ENCODE data around the gene HRH1.
"Not testable (repeated sequence)": the region's sequence is repeated elsewhere in the genome, so short reads cannot be mapped to it uniquely, and the experiment has no call there.

HRH1 gene

GRCh38 chr3:11245827-11246662 is 91.8 kb downstream of the HRH1 start:
- no peak for DNase-seq

DNA sequence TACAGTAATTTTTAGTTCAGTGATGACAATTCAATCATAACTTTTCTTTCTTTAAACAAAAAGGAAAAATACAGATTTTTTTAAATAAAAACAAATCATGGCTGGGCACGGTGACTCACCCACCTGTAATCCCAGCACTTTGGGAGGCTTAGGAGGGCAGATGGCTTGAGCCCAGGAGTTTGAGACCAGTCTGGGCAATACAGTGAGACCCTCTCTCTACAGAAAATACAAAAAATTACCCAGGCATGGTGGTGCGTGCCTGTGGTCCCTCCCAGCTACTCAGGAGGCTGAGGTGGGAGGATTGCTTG is 92.3 kb downstream of the HRH1 start:
- DNase-seq, result no peak

DNA sequence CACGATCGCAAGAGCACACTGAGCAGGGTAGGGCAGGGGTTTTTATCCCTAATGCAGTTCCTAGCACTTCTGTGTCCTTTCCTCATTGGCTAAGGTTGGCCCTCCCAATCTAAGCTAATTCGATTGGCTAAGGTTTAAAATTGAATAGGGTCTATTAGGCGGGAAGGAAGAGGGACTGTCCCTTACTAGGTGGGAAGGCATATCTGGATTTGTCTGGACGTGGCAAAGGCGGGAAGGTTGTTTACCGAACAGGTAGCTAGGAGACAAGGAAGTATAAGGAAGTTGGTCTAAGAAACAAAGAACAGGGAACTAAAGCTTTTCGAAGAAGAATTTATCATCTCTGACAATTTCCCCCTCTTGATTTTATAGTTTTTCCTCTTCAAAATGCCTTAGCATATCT is 93.1 kb downstream of the HRH1 start:
- no peak for DNase-seq

GRCh38 chr3:11248596-11248995 is 94.3 kb downstream of the HRH1 start:
- DNase-seq, result no peak

GRCh38 chr3:11250902-11251806 is 96.9 kb downstream of the HRH1 start:
- no peak for DNase-seq

GRCh38 chr3:11251807-11252176 is 97.5 kb downstream of the HRH1 start:
- no peak for DNase-seq

GRCh38 chr3:11254876-11255275 is 100.6 kb downstream of the HRH1 start:
- no peak for DNase-seq

DNA sequence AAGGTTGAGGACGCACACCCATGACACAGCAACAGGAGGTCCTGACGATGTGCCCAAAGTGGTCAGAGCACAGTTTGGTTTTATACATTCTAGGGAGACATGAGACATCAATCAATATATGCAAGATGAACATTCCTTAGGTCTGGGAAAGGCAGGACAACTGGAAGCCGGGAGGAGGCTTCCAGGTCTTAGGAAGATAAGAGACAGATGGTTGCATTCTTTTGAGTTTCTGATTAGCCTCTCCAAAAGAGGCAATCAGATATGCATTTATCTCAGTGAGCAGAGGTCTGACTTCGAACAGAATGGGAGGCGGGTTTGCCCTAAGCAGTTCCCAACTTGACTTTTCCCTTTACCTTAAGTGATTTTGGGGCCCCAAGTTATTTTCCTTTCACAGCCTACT is 101.2 kb downstream of the HRH1 start:
- not testable (repeated sequence) for DNase-seq

DNA sequence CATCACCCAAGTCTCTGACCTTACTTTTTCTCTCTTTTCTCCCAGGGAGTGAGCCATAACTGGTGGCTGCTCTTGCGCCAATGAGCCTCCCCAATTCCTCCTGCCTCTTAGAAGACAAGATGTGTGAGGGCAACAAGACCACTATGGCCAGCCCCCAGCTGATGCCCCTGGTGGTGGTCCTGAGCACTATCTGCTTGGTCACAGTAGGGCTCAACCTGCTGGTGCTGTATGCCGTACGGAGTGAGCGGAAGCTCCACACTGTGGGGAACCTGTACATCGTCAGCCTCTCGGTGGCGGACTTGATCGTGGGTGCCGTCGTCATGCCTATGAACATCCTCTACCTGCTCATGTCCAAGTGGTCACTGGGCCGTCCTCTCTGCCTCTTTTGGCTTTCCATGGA is 104.7 kb downstream of the HRH1 start:
- DNase-seq, result no peak

DNA sequence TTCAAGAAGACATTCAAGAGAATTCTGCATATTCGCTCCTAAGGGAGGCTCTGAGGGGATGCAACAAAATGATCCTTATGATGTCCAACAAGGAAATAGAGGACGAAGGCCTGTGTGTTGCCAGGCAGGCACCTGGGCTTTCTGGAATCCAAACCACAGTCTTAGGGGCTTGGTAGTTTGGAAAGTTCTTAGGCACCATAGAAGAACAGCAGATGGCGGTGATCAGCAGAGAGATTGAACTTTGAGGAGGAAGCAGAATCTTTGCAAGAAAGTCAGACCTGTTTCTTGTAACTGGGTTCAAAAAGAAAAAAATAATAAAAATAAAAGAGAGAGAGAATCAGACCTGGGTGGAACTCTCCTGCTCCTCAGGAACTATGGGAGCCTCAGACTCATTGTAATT is 106.2 kb downstream of the HRH1 start:
- DNase-seq, result no peak

DNA sequence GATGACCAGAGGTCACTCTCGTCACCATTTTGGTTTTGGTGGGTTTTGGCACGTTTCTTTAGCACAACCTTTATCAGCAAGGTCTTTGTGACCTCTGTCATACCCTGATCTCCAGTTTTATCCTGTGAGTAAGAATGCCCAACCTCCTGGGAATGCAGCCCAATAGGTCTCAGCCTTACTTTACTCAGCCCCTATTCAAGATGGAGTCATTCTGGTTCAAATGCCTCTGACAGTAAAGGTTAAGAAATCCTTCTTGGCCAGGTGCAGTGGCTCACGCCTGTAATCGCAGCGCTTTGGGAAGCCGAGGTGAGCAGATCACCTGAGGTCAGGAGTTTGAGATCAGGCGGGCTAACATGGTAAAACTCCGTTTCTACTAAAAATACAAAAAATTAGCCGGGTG is 114.7 kb downstream of the HRH1 start:
- DNase-seq, result no peak

- DNase-seq, result peak; percentile 93
Observed at GRCh38 chr3:11271986-11272904, 118.0 kb downstream of the HRH1 start, which contains the start of gene ATG7. ATG7 (plus strand) TSS chr3:11272397; CDS start chr3:11298696, 26,299 bp downstream.

GRCh38 chr3:11272906-11273574 is 118.7 kb downstream of the HRH1 start:
- no peak for DNase-seq

DNA sequence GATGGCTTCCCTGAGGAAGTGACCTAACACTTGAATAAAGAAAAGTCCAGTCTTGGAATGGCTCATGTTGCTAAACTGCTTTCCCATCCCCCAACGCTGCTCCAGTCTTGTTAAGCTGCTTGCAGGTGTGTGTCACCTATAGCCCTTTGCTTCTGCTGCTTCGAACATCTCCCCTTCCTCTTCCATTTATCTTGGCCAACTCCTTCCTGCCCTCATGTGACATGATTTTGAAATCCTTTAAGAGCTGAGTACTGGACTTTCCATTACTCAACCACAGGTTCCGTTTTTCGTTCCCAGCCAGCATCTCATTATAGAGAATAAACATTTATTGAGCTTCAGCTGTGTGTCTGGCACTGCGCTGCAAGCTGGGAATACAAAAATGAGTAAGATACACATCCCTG is 119.6 kb downstream of the HRH1 start:
- DNase-seq, result no peak

DNA sequence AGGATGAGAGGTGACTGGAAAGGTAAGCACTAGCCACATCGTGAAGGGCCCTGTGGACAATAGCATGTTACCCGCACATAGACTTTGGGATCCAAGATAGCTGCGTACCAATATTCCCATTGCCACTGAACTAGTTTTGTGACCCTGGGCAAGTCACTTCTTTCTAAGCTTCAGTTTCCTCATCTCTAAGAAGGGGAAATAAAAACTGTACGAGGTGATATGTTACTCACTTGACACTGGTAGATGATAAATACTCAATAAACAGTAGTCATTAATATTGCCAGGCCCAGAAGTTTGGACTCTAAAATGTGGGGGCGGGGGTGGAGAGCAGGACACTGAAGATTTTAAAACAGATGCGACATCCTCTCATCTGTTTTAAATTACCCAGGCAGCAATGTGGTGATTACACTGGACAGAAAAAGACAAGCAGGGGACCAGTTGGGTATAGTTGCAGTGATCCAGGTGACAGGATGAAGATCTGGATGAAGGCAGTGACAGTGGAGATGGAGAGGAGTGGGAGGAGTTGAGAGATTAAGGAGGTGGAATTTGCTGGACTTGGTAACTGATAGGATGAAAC is 120.4 kb downstream of the HRH1 start:
- no peak for DNase-seq

- DNase-seq, result no peak
Observed at GRCh38 chr3:11275926-11276325, 121.6 kb downstream of the HRH1 start.

- no peak for DNase-seq
Observed at GRCh38 chr3:11276901-11277300, 122.6 kb downstream of the HRH1 start.

GRCh38 chr3:11282250-11283138 is 128.2 kb downstream of the HRH1 start:
- DNase-seq, result no peak

DNA sequence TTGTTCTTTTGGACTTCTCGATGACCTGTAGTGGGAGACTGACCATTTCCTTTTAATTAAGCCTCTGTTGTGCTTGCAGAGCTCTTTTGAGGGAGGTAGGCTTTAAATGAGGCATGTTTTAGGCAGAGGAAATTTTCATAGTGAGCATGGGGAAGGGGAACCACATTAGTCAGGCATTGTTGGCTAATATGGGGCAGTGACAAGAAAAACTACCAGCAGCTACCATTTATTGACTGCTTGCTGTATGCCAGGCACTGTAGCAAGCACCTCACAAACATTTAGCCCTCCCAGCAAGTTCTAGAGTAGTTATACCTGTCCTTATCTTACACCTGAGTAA is 128.8 kb downstream of the HRH1 start:
- DNase-seq, result no peak

DNA sequence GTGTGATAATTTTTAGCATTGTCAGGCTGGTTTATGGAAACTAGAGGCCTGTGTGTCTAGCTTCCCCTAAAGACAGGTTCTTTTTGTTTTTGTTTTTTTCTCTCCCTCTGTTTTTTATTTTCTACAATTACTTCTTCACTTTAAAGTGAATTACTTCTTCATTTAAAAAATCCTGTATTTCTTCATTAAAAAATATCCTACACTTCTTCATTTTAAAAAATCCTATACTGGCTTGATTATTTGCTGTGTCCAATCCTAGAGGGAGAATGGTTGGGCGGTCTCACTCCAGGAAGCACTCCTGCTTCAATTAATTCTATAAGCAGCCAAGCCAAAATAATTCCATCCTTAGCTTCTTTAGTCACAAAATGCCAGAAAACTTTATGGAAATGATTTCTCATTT is 129.7 kb downstream of the HRH1 start:
- no peak for DNase-seq

DNA sequence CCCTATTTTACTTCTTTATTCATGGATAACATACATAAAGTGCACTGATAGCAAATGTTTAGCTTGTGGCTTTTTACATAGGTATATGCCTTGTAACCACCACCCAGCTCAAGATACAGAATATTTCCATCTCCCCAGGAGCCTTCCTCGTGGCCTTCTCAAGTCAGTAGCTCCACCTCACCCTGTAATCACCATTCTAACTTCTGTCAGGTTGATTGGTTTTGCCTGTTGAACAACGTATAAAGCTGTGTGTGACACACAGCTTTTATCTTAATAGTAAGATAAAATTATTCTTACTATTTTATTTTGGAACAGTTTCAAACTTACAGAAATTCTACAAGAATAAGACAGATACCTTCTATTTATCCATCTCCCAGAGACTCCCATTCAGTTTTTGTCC is 131.2 kb downstream of the HRH1 start:
- no peak for DNase-seq

Measured in activated gamma-delta T cell (primary cell).